DMS53 (cell line): Measurements from ENCODE around the gene TEX264.
A peak's percentile ranks its signal among the peaks of the same experiment; 100 is the strongest.
"Not testable (repeated sequence)": the region's sequence is repeated elsewhere in the genome, so short reads cannot be mapped to it uniquely, and the experiment has no call there.

Experiments
- DNase-seq: peaks from one replicate; lab custom pipeline; 2025; lab: John Stamatoyannopoulos, UW

Gene TEX264

GRCh38 chr3:51716805-51717204, 45.8 kb downstream of the TEX264 start:
- DNase-seq: no peak

GRCh38 chr3:51717446-51717845, 46.4 kb downstream of the TEX264 start:
- no peak for DNase-seq

- no peak for DNase-seq
These were observed 46.9 kb downstream of the TEX264 start for GRCh38 chr3:51717947-51718346.

- DNase-seq: peak; percentile 78
These were observed 47.7 kb downstream of the TEX264 start for GRCh38 chr3:51718547-51719409.

GRCh38 chr3:51719410-51720025, 48.5 kb downstream of the TEX264 start:
- no peak for DNase-seq

- no peak for DNase-seq
These were observed 49.4 kb downstream of the TEX264 start for GRCh38 chr3:51720292-51721061.

- DNase-seq: no peak
These were observed 50.2 kb downstream of the TEX264 start for GRCh38 chr3:51721062-51721745.

GRCh38 chr3:51722362-51722761, 51.3 kb downstream of the TEX264 start:
- DNase-seq: no peak

GRCh38 chr3:51727500-51727899, 56.4 kb downstream of the TEX264 start:
- DNase-seq: no peak

GRCh38 chr3:51729042-51729633, 58.1 kb downstream of the TEX264 start:
- DNase-seq: no peak

- no peak for DNase-seq
These were observed 63.0 kb downstream of the TEX264 start for GRCh38 chr3:51733859-51734571.

- DNase-seq: no peak
These were observed 63.5 kb downstream of the TEX264 start for GRCh38 chr3:51734572-51734907.

- no peak for DNase-seq
These were observed 64.0 kb downstream of the TEX264 start for GRCh38 chr3:51735039-51735438.

- DNase-seq: no peak
These were observed 64.9 kb downstream of the TEX264 start for GRCh38 chr3:51735950-51736349.

- no peak for DNase-seq
These were observed 68.1 kb downstream of the TEX264 start for GRCh38 chr3:51739110-51739509.

- DNase-seq: not testable (repeated sequence)
These were observed 71.3 kb downstream of the TEX264 start for GRCh38 chr3:51742320-51742719.

GRCh38 chr3:51742978-51743377, 71.9 kb downstream of the TEX264 start:
- DNase-seq: not testable (repeated sequence)

GRCh38 chr3:51747840-51748239, 76.8 kb downstream of the TEX264 start:
- DNase-seq: no peak

- no peak for DNase-seq
These were observed 77.3 kb downstream of the TEX264 start for GRCh38 chr3:51748327-51748726.

GRCh38 chr3:51750878-51751277, 79.8 kb downstream of the TEX264 start:
- no peak for DNase-seq

GRCh38 chr3:51751287-51751686, 80.2 kb downstream of the TEX264 start:
- DNase-seq: no peak
